ENCODE data around the gene SH3PXD2B. TPM values are rescaled to one million over a fixed set of nuclear protein-coding genes. Genes with fewer than 3 reads are reported as not detected.

SH3PXD2B gene
- total RNA-seq, 3 donors from 2014 or later = 35.3 to 118 (median 43.9) TPM

DNA sequence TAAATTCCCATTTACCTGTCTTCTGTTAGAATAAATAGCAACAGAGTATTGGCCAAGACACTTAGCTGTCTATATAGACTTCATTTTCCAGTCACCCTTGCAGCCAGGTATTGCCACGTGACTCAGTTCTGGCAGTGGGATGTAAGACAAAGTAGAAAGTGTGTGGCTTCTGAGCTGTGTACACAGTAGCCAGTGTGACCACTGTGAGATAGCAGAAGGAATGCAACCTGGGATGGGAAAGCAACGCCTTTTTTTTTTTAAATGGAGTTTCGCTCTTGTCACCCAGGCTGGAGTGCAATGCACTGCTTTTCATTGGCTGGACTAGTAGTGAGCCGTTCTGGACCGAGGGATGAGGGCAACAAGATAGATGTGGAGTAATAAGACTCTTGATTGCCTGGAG, 106.2 kb downstream of the SH3PXD2B start:
- no peaks in the 10 kb centered on the region for H3K4me1 ChIP-seq
- peaks cover 6% of the 10 kb centered on the region for H3K36me3 ChIP-seq
- TF ChIP-seq POLR2AphosphoS5 (IDR thresholded peaks at IDR 0.05) = no peak
- TF ChIP-seq, protein P1, sequence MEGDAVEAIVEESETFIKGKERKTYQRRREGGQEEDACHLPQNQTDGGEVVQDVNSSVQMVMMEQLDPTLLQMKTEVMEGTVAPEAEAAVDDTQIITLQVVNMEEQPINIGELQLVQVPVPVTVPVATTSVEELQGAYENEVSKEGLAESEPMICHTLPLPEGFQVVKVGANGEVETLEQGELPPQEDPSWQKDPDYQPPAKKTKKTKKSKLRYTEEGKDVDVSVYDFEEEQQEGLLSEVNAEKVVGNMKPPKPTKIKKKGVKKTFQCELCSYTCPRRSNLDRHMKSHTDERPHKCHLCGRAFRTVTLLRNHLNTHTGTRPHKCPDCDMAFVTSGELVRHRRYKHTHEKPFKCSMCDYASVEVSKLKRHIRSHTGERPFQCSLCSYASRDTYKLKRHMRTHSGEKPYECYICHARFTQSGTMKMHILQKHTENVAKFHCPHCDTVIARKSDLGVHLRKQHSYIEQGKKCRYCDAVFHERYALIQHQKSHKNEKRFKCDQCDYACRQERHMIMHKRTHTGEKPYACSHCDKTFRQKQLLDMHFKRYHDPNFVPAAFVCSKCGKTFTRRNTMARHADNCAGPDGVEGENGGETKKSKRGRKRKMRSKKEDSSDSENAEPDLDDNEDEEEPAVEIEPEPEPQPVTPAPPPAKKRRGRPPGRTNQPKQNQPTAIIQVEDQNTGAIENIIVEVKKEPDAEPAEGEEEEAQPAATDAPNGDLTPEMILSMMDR (IDR thresholded peaks at IDR 0.05) = no peak
- no peak for TF ChIP-seq POLR2A (IDR thresholded peaks at IDR 0.05)
- H3K27ac ChIP-seq = no peak overlapping the region
- no peaks in the 10 kb centered on the region for H3K27me3 ChIP-seq
- no peaks in the 10 kb centered on the region for H3K9me3 ChIP-seq
- H3K4me3 ChIP-seq = no peak overlapping the region
- intact Hi-C loops (cut with DNase I; ENCODE audit: low total_unique reads) = no loop called here
- no peak for DNase-seq (ENCODE audit: low spot score in 2 of 2)

DNA sequence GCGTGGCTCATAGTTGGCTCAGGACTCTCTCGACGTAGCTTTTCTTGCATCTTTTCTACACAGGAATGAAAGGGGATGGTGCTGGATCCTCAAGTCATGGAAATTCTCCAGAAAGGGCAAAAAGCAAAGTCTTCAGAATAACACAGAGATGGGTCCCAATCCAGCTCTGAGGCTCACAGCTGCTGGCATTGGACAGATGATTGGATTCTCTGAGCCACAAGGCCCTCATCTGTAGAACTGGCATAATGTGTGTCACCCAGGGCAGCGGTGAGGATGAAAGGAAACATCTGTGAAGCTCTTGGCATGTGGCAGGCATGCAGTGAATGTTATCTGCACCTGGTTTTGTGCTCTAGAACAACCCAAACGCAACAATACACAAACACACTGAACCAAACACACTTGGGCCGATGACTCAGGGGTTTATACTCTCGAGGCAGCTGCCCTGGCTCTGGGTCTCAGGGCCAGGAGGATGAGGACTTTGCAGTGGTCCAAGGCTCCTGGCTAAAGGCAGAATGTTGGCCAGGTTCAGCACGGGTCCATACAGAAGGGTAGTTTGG, 106.8 kb downstream of the SH3PXD2B start:
- Histone ChIP-seq H3K4me3 (no peak overlapping the region), H3K4me1 (no peaks in the 10 kb centered on the region), H3K27ac (no peak overlapping the region), H3K9me3 (no peaks in the 10 kb centered on the region), H3K27me3 (no peaks in the 10 kb centered on the region), H3K36me3 (peaks cover 6% of the 10 kb centered on the region)
- intact Hi-C loops (cut with DNase I; ENCODE audit: low total_unique reads) = no loop called here
- TF ChIP-seq, protein P1 (IDR thresholded peaks at IDR 0.05) = no peak
- TF ChIP-seq POLR2AphosphoS5 (IDR thresholded peaks at IDR 0.05) (no peak), POLR2A (IDR thresholded peaks at IDR 0.05) (no peak)
- no peak for DNase-seq (ENCODE audit: low spot score in 2 of 2)

DNA sequence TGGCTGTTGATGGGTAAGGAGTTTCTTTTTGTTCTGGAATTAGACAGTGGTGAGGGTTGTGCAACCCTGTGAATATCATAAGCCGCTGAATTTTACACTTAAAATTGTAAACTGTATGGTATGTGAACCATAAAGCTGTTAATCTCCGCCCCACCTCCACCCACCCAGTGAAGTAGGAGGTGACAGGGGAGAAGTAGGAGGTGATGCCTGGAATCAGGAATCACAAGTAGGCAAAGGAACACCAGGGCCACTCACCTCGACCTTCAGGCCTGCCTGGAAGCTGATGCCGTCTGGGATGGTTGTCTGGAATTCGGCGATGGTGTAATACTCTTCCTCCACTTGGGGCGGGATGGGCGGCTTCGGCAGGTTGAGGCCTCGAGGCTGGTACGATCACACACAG, 108.4 kb downstream of the SH3PXD2B start:
- no peak for DNase-seq (ENCODE audit: low spot score in 2 of 2)
- TF ChIP-seq POLR2AphosphoS5 (IDR thresholded peaks at IDR 0.05) = no peak
- TF ChIP-seq, protein P1 (IDR thresholded peaks at IDR 0.05) = no peak
- TF ChIP-seq POLR2A (IDR thresholded peaks at IDR 0.05) = no peak
- Histone ChIP-seq H3K9me3 (no peaks in the 10 kb centered on the region), H3K36me3 (peaks cover 6% of the 10 kb centered on the region), H3K4me1 (no peaks in the 10 kb centered on the region), H3K4me3 (no peak overlapping the region), H3K27me3 (no peaks in the 10 kb centered on the region), H3K27ac (no peak overlapping the region)
- intact Hi-C loops (cut with DNase I; ENCODE audit: low total_unique reads) = loop anchor here (1.0 kb wide), 1 partner anchor 12 kb away; no protein-coding TSS in a partner anchor

DNA sequence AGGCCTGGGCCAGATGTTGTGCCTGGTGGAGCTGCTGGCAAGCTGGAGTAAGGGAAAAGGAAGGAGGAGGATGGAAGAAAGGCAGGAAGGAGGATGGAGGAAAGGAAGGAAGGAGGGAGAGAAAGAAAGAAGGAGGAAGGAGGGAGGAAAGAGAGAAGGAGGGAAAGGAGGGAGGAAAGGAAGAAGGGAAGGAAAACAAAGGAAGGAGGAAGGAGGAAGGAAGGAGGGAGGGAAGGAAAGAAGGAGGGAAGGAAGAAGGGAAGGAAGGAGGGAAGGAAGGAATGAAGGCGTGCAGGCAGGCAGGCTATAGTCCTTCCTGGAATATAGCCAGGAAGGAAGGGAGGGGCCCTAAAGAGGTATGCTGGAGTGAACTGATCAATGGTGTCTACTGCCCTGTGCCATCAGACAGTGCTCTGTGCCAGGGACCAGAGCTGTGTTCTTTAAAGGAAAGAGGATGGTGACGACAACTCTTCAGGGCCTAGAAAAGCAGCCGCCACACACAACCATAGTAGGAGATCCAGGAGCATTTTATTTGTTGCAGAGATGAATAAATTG, 109.4 kb downstream of the SH3PXD2B start:
- no peak for TF ChIP-seq POLR2A (IDR thresholded peaks at IDR 0.05)
- TF ChIP-seq, protein P1 (IDR thresholded peaks at IDR 0.05) = no peak
- TF ChIP-seq POLR2AphosphoS5 (IDR thresholded peaks at IDR 0.05) = no peak
- intact Hi-C loops (cut with DNase I; ENCODE audit: low total_unique reads) = loop anchor here (1.0 kb wide), 1 partner anchor 11 kb away; no protein-coding TSS in a partner anchor
- Histone ChIP-seq H3K4me3 (no peak overlapping the region), H3K36me3 (peaks cover 6% of the 10 kb centered on the region), H3K27me3 (no peaks in the 10 kb centered on the region), H3K27ac (no peak overlapping the region), H3K9me3 (no peaks in the 10 kb centered on the region), H3K4me1 (no peaks in the 10 kb centered on the region)
- DNase-seq (ENCODE audit: low spot score in 2 of 2) = no peak

DNA sequence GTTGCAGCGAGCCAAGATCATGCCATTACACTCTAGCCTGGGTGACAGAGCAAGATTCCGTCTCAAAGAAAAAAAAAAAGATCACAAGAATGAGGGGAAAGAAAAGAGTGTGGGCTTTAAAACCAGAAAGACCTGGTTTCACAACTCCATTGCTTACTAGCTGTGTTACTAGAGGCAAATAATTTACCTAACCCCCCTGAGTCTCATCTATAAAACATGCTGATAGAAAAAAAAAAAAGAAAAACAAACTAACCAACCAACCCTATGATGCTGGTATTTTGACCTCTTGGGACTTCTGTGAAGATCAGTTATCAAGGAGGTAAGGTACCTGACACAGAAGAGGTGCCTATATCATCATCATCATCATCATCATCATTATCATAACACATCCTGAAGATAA, 110.6 kb downstream of the SH3PXD2B start:
- intact Hi-C loops (cut with DNase I; ENCODE audit: low total_unique reads) = no loop called here
- Histone ChIP-seq H3K27ac (no peak overlapping the region), H3K4me1 (no peaks in the 10 kb centered on the region), H3K9me3 (no peaks in the 10 kb centered on the region), H3K36me3 (peaks cover 3% of the 10 kb centered on the region), H3K4me3 (no peak overlapping the region), H3K27me3 (no peaks in the 10 kb centered on the region)
- TF ChIP-seq POLR2AphosphoS5 (IDR thresholded peaks at IDR 0.05) (no peak), POLR2A (IDR thresholded peaks at IDR 0.05) (no peak)
- TF ChIP-seq, protein P1 (IDR thresholded peaks at IDR 0.05) = no peak
- DNase-seq (ENCODE audit: low spot score in 2 of 2) = no peak
